ENCODE measurements around the gene PKHD1. TPM values are rescaled to one million over a fixed set of nuclear protein-coding genes. Genes with fewer than 3 reads are reported as not detected.

PKHD1 gene
- total RNA-seq, 1 experiment from 2014 or later = not detected

DNA sequence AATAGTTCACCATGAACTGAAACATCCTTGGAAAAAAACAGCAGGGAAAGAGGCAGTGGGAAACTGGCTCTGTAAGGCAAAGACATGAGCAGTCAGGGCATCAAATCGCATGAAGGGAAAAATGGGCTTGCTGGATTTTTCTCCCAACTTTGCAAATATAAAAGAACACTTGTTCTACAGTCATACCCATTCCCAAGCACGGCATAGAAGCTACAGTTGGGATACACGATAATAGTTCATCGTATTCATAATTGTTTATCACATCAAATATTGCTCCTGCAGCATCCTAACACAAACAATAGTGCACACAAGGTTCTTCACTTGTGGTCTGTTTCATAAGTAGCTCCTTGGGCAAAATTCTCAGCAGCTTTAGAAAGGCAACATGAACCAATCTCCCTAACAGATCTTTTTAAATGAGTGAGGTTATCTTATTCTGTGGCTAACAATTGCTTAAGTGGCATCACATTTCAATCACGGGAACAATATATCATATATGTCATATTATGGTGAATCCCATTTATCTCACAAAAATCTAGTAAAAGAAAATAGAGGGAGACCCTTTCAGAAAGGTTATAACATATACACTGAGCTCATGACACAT is 243.9 kb downstream of the PKHD1 start:
- DNase-seq (ENCODE audit: low spot score) = no peak
- in situ Hi-C loops (cut with HindIII; ENCODE audit: low sequenced_read_pairs) = no loop called here

DNA sequence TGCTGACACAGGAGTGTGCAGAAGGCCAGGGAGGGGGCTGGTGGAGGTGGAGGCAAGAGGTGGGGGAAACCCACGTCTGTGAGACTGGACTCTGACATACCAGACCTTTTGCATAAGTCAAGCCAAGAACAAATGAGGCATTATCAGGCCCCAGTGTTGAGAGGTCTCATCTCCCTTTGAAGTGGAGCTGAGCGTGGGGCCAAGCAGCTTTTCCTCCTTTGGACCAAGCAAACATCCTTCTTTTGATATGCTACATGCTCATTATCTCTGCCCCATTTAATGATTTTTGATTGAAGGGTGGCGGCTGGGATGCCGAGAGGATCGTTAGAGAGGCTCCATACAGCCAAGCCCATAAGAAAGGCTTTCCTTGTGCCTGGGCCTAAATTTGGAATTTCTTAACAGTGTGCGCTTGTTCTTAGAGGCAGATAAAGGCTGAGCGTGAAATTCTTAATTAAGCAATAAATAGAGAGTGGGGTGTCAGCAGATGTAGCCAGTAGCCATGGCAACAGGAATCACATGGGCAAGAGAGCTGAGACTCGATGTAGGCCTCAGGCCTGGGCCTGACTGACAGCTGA is 244.5 kb downstream of the PKHD1 start:
- peak; percentile 16 for DNase-seq (ENCODE audit: low spot score)
- in situ Hi-C loops (cut with HindIII; ENCODE audit: low sequenced_read_pairs) = no loop called here

DNA sequence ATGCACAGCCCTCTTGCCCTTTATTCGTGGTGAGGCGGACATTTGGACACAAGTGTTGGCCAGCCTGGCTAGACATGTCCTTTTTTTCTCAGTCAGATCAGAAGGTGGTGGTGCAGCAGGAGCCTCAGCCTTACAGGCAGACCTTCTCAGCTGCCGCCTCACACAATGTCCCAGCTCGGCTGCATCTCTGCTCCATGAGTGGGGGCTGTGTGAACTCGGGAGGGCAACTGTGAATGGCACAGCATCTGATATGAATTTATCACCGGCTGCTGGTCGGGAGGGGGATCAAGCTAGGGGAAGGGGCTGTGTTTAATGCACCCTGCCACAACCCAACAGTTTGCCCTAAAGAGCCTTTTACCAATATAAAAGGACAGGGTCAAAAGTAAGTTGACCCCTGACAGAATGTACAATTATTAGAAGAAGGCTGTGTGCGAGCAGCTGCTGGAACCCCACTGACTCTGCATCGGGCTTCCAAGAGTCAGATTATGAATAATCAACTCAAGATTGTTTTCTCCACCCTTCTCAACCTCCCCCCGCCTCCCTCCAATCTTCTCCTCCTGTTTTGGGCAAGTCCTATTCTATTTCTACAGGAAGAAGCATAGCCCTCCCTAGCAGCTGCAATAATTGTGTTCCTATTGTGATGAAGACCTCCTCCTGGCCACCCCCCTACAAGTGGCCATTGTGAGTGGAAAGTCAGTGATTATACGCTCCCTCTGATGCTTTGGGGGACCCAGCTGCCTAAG is 245.2 kb downstream of the PKHD1 start:
- in situ Hi-C loops (cut with HindIII; ENCODE audit: low sequenced_read_pairs) = no loop called here
- no peak for DNase-seq (ENCODE audit: low spot score)

DNA sequence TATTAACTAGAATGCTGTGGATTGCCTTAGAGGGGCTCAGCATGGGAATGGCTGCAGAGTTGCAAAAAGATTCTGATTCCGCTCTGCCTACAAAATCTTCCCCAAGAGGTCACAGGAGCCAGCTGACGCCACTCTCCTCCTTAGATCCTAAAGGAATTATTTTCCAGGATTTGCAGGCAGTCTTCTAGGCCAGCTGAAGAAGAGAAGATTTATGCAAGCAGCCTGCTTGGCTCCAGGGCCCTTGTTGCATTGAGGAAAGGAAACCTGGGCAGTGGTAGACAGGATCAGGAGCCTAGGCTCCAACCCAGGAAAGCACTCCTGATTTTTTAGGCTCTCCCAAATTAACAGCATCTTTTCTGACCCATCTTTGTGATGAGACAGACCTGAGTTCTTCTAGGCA is 245.8 kb downstream of the PKHD1 start:
- DNase-seq (ENCODE audit: low spot score) = no peak
- in situ Hi-C loops (cut with HindIII; ENCODE audit: low sequenced_read_pairs) = no loop called here

DNA sequence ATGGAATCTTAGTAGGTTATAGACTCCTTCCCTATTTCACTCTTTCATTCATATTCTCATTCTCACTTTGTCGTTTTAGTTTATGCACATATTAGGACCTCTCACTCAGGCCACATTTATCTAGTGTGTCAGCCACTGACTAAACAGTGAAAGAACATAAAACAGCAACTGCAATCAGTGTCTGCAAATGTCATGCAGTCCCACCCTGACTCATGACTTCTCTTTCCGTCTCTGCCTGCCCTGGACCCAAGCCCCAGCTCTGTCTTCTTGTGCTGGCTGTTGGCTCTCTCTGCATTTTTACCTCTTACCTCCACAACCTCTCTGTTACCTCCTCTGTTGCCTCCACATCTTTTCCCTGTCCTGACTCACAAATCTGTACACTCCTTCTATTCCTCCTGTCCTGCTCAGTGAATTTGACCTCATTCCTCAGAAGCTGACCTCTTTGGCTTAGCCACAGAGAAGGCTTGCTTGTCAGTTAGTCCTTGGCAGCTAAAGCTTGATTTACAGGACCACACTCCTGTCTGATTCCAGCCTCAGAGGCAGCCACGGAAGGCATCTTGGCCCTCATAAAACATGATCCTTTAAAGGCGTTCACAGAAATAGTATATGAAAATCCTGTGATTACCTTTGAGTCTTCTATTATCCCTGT is 247.6 kb downstream of the PKHD1 start:
- no peak for DNase-seq (ENCODE audit: low spot score)
- in situ Hi-C loops (cut with HindIII; ENCODE audit: low sequenced_read_pairs) = no loop called here

DNA sequence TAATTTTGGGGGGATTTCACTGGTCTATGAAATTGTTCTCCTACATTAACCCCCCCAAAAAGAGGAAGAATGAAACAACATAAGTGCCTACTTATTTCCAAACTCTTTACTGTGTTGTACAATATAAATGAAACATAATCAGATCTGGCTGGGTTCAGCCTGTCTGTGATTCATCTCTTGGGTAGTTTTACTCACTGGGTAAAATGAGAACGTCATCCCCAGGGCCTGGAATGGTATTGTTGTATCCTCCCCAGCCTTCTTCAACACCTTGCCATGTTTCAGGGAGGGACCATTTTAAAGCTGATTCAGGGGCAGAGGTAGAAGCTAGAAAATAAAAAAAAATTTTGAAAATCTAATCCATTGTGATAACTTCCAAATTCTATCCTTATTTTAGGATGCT is 256.7 kb downstream of the PKHD1 start:
- DNase-seq (ENCODE audit: low spot score) = no peak
- in situ Hi-C loops (cut with HindIII; ENCODE audit: low sequenced_read_pairs) = no loop called here

DNA sequence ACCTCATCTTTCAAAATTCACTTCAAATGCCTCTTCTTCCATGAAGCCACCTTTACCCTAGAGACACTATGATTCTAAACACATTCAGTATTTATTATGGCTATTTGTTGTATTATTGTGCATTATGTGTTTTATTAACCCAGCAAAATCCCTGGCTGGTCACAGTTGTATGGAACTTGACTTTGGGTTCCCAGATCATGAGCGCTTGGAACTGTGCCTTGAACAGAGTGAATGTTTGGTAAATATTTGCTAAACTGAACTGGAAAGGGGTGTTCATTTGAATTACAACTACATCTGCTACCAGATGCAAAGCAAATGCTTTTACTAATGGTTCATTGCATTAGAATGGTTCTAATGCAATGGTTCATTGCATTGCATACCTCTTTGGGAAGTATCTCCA is 259.8 kb downstream of the PKHD1 start:
- in situ Hi-C loops (cut with HindIII; ENCODE audit: low sequenced_read_pairs) = no loop called here
- no peak for DNase-seq (ENCODE audit: low spot score)

DNA sequence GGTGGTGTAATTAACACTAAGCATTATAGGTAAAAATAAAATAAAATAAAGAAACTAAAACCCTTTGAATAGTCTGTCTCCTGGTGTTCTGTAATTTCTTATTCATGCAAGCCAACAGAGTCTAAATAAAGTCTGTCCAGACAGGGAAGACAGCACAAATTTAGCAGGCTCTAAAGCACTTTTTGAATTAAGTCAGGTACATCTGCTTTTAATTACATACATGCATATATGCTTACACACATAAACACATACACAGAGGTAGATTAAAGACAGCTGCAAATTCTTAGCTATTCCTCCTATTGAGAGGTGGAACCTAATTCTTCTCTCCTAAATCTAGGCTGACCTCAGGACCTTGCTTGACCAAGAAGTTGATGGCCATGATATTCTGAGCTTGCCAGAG is 262.5 kb downstream of the PKHD1 start:
- DNase-seq (ENCODE audit: low spot score) = no peak

DNA sequence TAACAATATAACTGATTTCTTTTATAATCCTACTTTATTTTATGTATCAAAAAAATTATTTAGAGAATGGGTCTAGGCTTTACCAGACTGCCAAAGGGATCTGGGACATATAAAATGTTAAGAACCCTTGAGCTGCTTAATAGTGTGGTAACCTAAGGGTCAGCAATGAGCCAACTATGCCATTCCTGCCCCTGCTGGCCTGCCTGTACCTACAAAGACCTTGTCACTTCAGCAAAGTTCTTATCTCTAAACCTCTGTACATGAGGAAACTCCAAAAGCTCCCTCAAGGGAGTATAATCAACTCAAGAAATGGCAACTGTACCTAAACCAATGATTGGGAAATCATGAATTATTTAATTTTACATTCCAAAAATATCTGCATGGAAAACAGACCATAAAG is 266.9 kb downstream of the PKHD1 start:
- in situ Hi-C loops (cut with HindIII; ENCODE audit: low sequenced_read_pairs) = no loop called here
- no peak for DNase-seq (ENCODE audit: low spot score)

More for the DNA sequence above, 262.5 kb downstream of the PKHD1 start:
- in situ Hi-C loops (cut with HindIII; ENCODE audit: low sequenced_read_pairs) = no loop called here

DNA sequence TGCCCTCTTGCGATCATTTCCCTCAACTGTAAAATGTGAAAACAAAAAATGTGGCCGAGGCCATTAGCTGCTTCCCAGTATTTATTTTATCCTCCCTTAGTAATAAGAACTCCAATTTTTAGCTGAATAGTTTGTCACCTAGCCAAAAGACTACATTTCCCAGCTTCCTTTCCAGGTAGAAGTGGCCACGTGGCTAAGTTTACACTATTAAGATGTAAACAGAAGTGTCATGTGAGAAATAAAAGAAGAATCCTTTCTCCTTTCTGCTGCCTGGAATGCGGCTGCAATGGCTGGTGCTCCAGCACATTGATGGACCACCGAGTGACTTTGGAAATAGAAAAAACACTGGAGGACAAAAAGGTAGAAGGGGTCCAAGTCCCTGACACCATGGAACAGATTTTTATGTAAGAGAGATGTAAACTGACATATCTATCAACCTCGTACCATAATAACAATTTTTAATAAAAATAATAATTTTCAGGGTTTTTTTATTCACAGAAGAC is 268.8 kb downstream of the PKHD1 start:
- in situ Hi-C loops (cut with HindIII; ENCODE audit: low sequenced_read_pairs) = no loop called here

DNA sequence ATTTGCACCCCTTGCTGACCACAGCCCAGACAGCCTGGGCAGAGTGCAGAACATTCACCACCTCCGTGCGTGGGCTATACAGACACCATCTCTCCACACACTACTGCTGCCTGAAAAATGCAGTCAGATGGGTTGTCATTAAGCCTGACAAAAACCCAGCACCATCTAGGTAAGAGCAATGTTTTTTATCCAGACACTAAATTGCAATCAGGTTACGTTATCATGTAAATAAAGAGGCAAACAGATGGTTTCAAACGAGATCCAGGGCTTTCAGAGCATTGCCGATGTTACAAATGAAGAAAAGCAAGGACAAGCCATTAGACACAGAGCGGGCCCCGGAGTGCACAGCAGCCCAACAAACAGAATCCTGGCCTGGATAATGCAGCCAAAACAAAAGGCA is 269.6 kb downstream of the PKHD1 start:
- in situ Hi-C loops (cut with HindIII; ENCODE audit: low sequenced_read_pairs) = no loop called here
- no peak for DNase-seq (ENCODE audit: low spot score)

More for the DNA sequence above, 268.8 kb downstream of the PKHD1 start:
- no peak for DNase-seq (ENCODE audit: low spot score)

DNA sequence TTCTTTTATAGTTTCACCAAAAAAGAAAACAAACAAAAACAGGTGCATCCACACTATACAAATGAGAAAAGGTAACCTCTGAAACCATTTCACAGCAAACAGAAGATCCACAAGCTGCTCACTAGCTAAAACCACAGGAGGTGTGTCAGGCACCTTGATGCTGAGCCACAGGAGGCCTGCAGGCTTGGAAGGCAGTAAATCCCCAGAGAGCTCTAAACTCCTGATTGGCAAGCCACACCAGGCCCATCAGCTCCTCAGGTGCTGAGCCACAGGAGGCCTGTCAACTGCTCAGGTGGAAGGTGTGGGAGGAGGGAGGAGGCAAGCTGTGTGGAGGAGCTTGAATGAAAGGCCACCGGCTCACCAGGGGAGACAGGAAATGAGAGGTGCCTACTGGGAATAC is 273.0 kb downstream of the PKHD1 start:
- DNase-seq (ENCODE audit: low spot score) = no peak
- in situ Hi-C loops (cut with HindIII; ENCODE audit: low sequenced_read_pairs) = no loop called here

DNA sequence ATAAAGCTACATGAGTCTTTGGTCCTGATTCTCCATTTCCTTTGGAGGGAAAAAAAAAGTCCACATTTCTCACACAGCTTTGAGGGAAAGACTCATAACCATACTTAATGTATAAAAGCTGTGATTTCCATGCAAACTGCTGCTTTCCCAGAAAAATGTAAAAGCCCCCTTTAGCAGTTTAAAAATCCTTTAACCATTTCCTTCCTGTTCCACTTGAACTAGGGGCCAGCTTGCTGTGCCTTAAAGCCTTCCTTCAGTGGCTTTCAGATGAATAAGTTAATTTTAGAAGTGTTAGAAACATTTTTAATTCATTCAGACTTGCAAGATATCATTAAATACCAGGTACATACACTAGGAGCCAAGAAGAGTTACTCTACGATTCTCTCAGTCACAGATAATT is 273.5 kb downstream of the PKHD1 start:
- no peak for DNase-seq (ENCODE audit: low spot score)
- in situ Hi-C loops (cut with HindIII; ENCODE audit: low sequenced_read_pairs) = no loop called here

DNA sequence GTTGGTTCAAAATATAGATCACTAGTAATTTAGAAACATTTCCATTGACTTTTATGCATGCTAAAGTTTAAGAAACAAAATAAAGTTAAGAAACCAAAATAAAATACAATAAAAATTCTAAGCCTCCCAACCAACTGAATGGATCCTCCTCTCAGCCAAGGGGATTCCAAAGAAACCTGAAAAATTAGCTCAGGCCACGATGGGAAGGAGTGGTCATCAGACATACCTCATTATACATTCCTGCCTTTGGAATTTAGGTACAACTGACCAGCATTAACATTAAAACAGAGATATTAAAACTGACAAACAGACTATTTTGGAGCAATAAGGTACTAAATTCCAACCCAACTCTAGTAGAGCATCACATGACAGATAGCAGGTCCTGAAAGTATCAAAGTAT is 275.2 kb downstream of the PKHD1 start:
- in situ Hi-C loops (cut with HindIII; ENCODE audit: low sequenced_read_pairs) = no loop called here
- no peak for DNase-seq (ENCODE audit: low spot score)

DNA sequence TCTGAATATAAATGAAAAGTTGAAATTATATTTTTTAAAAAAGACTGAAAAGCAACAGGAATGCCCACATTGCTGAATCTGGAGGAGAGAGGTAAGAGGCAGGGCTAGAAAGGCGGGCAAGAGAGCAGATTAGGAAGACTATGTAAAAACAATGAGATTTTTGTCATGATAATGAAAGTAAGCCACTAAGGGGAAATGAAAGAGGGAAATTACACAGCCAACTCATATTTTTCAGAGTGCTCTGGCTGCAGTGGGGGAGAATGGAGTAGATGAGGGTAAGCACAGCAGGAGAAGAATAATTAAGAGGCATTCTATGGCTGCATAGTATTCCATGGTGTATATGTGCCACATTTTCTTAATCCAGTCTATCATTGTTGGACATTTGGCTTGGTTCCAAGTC is 281.9 kb downstream of the PKHD1 start:
- no peak for DNase-seq (ENCODE audit: low spot score)
- in situ Hi-C loops (cut with HindIII; ENCODE audit: low sequenced_read_pairs) = no loop called here

DNA sequence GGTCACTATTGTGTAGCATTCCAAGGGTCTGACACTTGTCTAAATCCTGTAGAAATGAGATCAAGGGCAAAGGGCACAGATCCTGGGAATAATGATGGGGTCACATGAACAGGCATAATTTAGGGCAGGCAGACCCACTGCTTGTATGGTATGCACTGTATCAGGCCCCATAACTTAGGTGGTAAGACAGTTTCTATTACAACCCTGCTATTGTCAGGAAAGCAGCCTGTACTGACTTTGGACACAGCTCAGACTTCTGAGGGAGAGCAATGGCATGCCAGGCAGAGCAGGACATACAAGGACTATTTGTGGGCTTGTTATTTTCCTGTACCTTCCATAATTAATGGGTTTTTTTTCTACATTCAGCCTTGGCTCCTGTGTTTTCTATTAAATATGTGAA is 286.8 kb downstream of the PKHD1 start:
- in situ Hi-C loops (cut with HindIII; ENCODE audit: low sequenced_read_pairs) = no loop called here
- peak; percentile 32 for DNase-seq (ENCODE audit: low spot score)

DNA sequence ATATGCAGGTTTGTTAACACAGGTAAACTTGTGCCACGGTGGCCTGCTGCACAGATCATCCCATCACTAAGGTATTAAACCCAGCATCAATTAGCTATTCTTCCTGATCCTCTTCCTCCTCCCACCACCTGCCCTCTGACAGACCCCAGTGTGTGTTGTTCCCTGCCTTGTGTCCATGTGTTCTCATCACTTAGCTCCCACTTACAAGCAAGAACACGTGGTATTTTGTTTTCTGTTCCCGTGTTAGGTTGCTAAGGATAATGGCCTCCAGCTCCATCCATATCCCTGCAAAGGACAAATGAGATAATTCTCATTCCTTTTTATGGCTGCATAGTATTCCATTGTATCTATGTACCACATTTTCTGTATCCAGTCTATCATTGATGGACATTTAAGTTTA is 294.0 kb downstream of the PKHD1 start:
- in situ Hi-C loops (cut with HindIII; ENCODE audit: low sequenced_read_pairs) = no loop called here
- no peak for DNase-seq (ENCODE audit: low spot score)

DNA sequence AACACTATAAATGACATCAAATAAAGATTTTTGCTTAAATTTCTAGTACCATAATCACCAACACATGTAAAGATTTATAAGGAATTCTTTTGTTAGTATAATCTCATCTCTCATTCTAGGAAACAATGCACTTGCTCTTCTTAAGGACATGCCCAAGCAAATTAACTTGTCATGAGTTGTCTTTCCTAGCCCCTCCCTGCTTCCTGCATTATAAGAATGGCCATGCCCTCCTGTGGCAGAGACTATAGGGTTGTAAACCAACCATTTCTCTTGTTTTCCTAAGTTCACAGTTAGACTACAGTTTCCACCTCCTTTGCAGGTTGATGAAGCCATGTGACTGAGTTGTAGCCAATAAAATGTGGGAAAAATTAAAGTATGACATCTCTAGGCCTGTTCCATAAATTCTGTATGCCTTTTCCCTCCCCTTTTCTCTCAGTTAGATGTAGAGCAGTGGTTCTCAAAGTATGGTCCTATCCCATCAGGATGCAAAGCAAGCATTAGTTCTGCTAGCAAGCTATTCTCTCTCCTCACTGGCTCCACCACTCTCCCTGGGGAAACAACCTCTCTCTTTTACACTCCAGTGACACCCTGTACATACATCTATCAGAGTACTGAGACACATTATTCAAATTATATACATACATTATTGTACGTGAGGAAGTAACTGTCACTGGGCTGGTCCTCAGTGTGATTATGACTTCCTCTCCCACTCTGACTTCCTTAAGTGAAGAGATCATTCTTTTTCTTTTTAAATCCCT is 295.0 kb downstream of the PKHD1 start:
- DNase-seq (ENCODE audit: low spot score) = no peak
- in situ Hi-C loops (cut with HindIII; ENCODE audit: low sequenced_read_pairs) = no loop called here

DNA sequence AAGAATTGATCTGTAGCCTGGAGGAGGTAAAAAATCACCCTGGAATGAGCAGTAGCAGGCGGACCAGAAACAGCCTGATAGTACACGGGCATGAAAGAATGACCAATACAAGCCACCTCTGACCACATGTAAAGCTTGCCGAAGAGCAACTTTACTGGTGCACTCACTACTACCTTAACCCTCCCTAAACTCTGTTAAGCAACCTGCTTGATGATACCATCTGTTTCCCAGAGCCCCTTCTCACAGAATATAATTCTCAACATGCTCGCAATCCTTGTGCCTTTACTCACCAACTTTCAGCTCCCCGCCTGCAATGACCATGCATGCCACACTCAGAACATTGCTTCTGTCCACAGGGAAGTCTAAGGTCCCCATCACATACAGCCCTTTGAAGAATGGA is 296.5 kb downstream of the PKHD1 start:
- no peak for DNase-seq (ENCODE audit: low spot score)

More for the DNA sequence above, 296.5 kb downstream of the PKHD1 start:
- in situ Hi-C loops (cut with HindIII; ENCODE audit: low sequenced_read_pairs) = no loop called here
